ENCODE results near the gene RPTOR.
A peak's percentile ranks its signal among the peaks of the same experiment; 100 is the strongest.

The RPTOR gene

GRCh38 chr17:80879723-80880647, 335.3 kb downstream of the RPTOR start:
- DNase-seq (ENCODE audit: low spot score): no peak

DNA sequence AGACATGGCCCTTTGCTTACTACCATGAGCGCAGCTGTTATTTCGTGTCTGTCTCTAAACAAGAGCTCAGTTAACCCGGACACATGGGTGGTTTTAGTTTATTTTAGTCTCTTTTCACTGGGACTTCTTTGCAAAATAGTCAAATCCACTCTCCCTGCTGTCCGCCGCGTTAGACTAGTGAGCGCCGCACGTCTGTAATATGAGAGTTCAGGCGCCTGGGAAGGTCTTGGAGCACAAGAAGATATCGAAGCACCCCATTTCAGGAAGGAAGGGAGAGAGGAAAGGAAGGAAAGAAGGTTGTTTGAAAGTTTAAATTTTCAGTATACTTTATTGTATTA, 336.0 kb downstream of the RPTOR start:
- DNase-seq (ENCODE audit: low spot score): no peak

GRCh38 chr17:80881306-80881705, 336.7 kb downstream of the RPTOR start:
- no peak for DNase-seq (ENCODE audit: low spot score)

- DNase-seq (ENCODE audit: low spot score): no peak
Measured at GRCh38 chr17:80882323-80882722, 337.7 kb downstream of the RPTOR start.

GRCh38 chr17:80882926-80883685, 338.5 kb downstream of the RPTOR start:
- no peak for DNase-seq (ENCODE audit: low spot score)

- no peak for DNase-seq (ENCODE audit: low spot score)
Measured at GRCh38 chr17:80883831-80884735, 339.4 kb downstream of the RPTOR start.

DNA sequence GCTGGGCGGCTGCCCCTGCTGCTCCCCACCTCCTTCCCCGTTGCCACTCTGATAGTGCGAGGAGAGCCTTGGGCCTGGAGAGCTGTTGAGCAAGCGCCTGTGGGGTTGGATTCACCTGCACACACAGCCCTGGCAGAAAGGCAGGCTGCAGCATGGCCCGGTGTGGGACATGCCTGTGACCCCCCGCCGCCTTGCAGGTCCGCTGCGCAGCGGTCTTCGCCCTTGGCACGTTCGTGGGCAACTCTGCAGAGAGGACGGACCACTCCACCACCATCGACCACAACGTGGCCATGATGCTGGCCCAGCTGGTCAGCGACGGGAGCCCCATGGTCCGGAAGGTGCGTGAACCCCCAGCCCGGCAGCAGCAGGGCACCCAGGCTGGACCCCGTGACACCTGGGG, 340.2 kb downstream of the RPTOR start:
- DNase-seq (ENCODE audit: low spot score): no peak

DNA sequence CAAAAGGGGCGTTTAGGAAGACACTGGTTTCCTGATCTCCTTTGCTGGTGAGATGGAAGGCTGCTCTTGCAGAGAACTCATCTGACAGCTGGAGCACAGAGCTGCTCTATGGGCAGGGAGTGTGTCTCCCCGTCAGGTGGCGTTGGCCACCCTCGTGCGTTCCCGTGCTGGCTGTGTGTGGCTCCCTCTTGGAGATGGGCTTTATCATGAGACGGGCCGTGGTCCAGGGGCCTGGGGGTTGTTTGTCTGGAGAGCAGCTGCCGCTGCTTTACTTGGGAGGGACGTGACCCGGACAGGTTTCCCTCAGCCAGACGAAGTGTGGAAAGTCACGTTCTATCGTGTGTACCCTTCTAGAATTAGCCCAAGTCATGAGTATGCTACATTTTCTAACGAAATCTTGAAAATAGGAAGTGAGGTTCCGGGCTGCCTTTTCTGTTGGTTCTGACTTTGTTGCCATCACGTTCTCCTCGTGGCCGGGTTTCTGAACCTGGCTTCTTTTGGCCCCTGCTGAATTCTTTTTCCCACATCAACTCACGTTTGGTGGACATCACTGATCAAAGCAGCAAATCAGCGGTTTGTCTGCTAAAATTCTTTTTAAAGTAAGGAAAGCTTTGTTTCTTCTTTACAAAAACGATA, 341.4 kb downstream of the RPTOR start:
- DNase-seq (ENCODE audit: low spot score): no peak

GRCh38 chr17:80886641-80887573, 342.3 kb downstream of the RPTOR start:
- no peak for DNase-seq (ENCODE audit: low spot score)

- DNase-seq (ENCODE audit: low spot score): no peak
Measured at GRCh38 chr17:80887639-80888175, 343.1 kb downstream of the RPTOR start.

- DNase-seq (ENCODE audit: low spot score): no peak
Measured at GRCh38 chr17:80888276-80889160, 343.9 kb downstream of the RPTOR start.

DNA sequence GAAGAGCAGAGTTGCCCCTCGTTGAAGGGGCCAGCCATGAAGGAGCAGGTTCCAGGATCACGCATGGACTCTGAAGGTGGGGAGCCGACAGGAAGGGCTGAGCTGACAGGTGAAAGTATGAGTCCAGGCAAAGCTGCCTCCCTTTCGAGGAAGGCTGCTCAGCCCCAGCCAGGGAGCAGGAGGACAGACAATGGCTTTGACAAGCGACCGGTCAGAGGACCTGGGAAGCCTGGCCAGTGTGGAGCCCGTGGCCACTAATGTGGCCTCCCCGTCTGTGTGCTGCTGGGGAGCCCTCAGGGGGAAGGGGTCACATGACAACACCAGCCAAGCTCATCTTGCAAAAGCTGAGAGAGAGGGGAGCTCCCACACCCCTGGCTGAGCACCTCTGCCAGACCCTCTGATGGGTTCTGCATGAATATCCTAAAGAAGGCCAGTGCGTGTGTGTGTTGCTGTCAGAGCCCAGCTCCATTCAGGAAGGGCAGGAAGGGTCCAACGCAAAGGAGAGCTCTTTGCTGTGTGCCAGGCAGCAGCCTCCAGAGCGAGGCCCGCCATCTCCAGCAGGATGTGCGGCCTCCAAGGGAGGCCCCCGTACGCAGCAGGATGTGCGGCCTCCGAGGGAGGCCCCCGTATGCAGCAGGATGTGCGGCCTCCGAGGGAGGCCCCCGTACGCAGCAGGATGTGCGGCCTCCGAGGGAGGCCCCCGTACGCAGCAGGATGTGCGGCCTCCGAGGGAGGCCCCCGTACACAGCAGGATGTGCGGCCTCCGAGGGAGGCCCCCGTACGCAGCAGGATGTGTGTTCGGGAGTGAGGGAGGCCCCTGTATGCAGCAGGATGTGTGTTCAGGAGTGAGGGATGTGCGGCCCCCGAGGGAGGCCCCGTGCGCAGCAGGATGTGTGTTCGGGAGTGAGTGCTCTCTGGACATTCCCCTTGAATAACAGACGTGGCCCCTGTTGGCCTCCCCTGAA, 344.9 kb downstream of the RPTOR start:
- no peak for DNase-seq (ENCODE audit: low spot score)

GRCh38 chr17:80890196-80890920, 345.7 kb downstream of the RPTOR start:
- no peak for DNase-seq (ENCODE audit: low spot score)

- no peak for DNase-seq (ENCODE audit: low spot score)
Measured at GRCh38 chr17:80890921-80891396, 346.3 kb downstream of the RPTOR start.

DNA sequence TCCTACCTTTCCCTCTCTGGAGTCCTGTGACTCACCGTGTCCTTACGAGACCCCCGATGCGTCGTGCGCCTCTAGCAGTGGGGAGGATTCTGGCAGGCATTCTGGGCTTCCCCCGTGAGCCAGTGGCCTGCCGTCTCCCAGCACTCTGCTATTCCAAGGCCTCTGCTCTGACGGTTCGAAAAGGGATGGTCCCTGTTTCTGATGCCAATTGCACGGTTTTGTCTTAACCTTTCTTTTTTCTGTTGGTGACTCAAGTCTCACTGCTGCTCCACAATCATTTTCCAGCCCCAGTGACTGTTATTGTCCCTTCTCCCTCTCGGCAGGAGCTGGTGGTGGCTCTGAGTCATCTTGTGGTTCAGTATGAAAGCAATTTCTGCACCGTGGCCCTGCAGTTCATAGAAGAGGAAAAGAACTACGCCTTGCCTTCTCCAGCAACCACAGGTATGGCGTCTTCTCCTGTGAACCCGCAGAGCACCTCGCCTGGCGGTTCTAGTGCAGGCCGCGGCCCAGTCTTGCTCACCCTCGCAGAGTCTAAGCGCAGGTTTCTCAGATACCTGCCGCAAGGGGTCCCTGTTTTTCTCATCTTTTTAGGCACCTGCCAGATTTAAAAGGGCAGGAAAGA, 346.9 kb downstream of the RPTOR start:
- DNase-seq (ENCODE audit: low spot score): peak; percentile 84

- DNase-seq (ENCODE audit: low spot score): peak; percentile 96
Measured at GRCh38 chr17:80892019-80892855, 347.6 kb downstream of the RPTOR start.

Measured in GM03348 (cell line).